ENCODE results near the gene BRD9.
"Not testable (repeated sequence)": the region's sequence is repeated elsewhere in the genome, so short reads cannot be mapped to it uniquely, and the experiment has no call there.

Gene BRD9

DNA sequence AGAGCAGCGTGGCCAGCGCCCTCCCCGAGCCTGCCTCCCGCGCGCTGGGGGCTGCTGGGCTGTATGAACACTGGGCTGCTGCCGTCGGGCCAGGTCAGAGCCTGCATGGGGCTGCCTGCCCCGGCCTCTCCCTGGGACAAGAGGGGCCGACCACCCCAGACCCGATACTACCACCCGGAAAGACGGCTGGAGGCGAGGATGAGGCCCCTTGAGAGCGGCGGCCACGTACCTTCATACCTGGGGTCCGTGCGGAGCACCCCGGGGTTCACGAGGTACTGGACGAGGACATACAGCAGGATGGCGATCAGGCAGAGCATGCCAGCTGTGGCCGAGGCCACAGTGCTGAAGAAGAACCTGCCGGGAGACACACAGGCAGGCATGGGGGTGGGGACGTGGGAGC is 49.2 kb downstream of the BRD9 start:
- not testable (repeated sequence) for DNase-seq

DNA sequence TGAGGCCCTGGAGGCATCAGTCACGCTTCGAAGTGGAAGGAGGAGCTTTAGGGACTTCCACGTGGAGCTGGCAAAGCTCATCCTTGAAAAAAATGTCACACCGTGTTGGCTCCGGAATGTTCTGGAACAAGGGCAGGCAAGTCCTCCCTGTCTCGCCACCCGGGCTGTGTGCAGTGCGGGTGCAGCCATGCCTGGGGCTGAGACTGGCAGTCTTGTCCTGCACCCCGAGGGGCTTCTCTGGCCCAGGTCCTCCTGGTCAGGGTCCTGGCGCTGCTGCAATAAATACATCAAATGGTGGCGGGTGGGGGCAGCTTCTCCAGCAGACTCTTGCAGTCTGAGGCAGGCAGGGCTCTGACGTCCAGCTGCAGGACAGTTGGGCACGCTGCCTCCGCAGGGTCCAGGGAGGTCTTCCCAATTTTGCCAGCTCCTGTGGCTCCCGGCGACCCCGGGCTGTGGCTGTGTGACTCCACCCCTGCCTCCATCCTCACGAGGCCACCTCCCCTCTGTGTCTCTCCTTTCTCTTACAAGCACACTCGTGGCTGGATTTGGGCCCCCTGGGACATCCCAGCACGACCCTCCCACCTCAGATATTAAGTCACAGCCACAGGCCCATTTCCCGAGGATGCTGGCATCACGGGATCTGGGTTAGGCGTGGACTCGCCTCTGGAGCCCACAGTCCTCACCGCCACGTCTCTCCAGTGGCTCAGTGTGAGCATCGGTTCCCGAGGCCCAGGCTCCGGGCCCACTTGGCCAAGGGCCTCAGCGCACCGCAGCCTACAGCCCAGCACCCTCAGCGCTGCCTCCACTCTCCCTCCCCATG is 50.0 kb downstream of the BRD9 start:
- DNase-seq, result not testable (repeated sequence)

DNA sequence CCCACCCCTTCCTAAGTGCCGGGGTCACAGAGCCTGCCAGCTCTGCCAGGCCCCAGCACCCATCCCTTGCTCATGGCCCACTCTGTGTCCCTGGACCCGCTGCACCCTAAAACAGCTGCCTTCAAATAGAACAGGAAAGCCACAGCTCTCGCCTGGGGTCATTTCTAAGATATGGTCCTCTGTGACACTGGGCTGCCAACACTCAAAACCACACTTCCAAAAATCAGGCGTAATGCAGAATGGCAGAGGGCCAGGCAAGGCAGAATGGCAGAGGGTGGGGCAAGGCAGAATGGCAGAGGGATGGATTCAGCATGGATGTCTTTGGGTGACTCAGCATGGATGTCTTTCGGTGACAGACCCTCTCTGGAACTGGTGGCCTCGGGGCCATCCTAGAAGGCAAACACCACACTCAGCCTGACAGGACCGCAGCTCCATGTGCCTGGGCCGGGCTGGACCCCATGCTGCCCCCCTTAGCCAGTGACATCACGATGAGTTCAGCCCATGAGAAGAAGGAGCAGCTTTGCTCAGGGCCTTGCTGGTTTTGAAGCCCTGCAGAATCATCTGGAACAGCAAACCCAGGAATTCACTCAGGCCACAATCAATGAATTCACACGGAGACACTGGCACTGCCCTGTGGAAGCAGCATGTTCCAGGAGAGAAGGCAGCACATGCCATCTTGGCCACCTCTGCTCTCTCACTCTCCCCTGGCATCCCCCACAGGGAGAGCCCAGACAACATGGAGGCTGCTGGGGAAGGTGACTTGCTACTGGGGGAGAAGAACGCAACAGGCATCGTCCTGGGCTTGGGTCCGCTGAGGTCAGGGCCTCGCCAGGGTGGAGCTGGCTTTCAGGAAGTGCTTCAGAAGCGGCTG is 50.8 kb downstream of the BRD9 start:
- not testable (repeated sequence) for DNase-seq

DNA sequence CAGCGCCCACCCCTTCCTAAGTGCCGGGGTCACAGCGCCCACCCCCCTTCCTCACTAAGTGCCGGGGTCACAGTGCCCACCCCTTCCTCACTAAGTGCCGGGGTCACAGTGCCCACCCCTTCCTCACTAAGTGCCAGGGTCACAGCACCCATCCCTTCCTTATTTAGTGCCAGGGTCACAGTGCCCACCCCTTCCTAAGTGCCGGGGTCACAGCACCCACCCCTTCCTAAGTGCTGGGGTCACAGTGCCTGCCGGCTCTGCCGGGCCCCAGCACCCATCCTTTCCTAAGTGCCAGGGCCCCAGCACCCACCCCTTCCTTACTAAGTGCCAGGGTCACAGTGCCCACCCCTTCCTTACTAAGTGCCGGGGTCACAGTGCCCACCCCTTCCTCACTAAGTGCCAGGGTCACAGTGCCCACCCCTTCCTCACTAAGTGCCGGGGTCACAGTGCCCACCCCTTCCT is 51.6 kb downstream of the BRD9 start:
- DNase-seq, result not testable (repeated sequence)

DNA sequence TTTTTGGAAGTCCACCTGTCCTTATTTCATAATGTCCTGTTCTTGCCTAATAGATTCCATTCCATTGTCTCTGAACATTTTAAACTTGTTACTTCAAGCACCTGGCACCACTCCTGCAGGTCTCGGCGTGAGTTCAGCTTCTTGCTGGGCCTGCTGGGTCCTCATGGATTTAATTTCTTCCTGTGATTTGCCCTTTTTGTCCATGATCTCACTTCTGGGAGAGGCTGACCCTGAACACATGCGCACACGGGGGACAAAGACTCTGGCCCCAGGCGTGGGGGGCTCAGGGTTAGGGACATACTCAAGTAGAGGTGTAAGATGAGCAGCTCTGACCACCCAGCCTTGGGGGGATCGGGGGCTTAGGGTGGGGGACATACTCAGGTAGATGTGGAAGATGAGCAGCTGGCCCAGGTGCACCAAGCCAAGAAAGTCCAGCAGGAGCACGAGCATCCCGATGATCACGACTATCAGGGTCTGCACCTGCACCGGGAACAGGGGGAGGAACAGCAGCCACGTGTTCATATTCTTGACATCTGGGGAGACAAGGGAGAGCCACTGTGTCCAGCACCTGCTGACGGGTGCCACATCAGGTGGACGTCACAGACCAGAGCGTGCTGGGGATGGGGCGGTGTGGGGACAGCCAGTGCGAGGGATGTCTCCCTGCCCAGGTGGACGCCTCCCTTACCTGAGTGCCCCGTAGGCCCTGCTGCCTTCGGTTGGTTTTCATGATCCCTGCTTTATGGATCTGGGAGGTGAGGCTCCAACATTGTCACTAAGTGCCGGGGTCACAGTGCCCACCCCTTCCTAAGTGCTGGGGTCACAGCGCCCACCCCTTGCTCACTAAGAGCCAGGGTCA is 52.3 kb downstream of the BRD9 start:
- DNase-seq, result not testable (repeated sequence)

DNA sequence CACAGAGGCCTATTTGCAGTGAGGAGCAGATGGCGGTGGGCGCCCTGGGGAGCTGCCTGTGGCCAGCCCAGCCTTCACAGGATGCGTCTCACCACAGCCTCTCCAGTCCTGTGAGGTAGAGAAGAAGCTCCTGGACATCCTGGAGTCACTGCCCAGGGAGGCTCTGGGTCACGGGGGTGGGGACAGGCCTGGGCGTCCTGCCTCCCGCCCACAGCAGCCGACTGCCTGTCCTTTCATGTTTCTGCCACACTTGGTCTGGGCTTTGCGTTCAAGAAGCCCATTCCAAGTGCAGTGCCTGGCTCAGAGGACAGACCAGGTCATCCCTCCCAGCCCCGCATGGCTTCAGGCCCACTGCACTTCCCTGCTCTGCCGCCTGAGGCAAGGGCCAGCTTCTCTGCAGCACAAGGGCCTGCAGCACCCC is 54.2 kb downstream of the BRD9 start:
- DNase-seq, result not testable (repeated sequence)

DNA sequence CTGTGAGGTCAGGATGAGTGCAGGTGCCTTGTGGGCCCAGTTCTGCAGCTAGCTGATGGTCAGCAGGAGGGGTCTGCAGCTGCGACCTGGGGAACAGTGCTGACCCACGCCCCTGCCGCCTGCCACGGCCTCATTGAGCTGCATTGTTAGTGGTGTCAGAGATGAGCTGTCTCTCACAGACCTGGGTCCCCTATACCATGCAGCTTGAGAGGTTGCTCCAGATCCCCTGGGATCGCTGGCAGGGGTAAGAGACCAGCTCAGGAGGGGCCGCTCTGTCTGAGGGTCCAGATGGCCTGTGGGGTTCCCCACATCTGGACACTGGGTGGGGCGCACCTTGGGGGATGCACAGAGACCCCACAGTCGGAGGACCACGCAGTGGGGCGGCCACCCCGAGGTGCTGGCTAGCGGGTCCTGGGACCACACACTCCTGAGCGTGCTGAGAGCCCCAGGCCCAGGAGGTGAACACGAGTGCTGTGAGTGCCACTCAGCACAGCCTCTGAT is 54.9 kb downstream of the BRD9 start:
- DNase-seq, result not testable (repeated sequence)

DNA sequence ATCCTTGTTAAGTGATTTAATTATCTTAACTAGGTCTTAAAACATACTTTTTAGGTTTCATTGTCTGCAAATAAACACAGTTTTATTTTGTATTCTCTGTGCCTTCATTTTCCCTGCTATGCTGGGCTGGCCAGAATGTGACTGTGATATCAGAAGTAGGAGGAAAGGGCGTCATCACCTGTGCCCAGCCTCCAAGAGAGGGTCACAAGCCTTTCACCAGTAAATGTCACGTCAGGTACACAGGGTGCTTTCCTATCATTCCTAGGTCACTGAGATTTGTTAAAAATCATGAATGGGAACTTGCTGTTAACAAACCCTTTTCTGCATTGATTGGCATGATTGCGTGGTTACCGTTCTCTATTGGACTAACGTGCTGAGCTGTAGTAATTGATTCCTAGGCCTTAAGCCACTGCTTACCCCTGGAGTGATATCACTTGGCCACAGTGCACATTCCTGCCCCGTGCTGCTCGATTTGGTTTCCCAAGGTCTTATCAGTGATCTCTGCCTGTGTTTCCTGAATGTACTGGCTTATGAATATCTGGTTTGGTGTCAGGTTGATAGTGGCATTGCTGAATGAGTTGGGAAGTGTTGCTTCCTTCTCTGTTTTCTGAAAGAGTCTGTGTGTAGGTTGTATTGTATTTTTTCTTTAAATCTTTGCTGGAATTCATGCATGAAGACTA is 56.5 kb downstream of the BRD9 start:
- DNase-seq, result not testable (repeated sequence)

DNA sequence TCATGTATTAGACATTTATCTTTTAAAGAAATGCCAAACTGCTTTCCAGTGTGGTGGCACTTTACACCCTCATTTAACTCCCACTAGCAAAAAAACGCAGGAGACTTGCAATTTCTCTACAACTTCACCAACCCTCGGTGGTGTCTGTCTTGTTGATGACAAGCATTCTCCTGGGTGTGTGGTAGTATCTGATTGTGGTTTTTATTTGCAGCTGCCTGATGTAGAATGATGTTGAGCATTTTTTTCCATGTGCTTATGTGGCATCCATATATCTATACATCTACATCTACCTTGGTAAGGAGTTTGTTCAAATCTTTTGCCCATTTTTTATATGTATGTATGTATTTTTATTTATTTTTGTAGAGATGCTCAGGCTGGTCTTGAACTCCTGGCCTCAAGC is 58.6 kb downstream of the BRD9 start:
- DNase-seq, result not testable (repeated sequence)

DNA sequence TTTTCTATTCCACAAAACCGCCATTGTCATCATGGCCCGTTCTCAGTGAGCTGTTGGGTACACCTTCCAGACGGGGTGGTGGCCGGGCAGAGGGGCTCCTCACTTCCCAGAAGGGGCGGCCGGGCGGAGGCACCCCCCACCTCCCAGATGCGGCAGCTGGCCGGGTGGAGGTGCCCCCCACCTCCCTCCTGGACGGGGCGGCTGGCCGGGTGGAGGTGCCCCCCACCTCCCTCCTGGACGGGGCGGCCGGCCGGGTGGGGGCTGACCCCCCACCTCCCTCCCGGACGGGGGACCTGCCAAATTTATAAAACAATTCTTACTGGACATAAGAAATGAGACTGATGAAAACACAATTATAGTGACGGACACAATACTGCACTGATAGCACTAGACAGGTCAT is 64.4 kb downstream of the BRD9 start:
- DNase-seq, result not testable (repeated sequence)

DNA sequence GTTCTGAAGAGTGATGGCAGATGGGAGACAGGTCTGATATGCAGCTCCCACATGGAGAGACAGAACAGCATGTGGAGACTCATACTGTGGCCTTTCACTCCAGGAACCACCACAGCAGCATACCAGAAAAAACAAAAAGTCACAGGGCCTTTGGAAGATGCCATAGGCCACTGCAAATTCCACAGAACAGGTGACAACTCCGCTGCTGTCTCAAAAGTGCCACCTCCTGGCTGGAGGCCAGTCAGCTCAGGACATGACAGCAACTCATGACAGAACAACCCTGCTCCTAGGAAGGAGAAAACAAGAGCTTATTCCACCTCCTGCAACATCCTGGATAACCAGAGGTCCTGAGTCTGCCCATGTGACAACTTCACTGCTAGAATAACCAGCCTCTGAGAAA is 67.1 kb downstream of the BRD9 start:
- DNase-seq, result not testable (repeated sequence)

DNA sequence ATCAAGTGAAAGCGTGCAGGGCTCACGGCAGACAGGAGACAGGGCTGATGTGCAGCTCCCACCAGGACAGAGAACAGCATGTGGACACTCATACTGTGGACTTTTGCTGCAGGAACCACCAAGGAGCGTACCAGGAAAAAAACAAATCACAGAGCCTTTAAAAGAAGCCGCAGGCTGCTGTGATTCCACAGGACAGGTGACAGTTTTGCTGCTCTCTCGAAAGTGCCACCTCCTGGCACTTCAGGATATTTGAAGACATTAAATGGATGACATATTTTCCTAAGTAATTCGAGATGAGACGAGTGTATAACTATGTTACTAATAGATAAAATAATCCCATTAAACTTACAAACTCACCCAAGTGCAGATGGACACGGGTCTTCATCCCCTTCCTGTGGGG is 71.1 kb downstream of the BRD9 start:
- DNase-seq, result no peak

DNA sequence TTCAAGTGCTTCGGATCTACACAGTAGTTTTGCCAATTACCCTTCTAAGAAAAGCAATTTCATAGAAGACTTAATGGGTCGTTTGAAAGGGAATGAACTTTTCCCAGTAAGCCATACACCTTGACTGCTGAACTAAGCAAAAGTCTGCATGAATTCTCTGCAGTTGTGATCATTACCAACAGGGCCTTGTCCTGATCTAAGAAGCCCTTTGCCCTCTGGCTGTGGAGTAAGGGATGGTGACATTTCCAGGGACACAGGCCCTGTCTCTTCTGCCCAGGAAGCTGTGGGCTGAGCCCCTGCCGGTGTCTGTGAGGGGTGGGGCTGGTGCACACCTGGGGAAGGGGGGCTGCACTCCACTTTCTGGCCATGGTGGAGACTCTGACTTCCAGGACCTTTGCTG is 72.4 kb downstream of the BRD9 start:
- DNase-seq, result no peak

DNA sequence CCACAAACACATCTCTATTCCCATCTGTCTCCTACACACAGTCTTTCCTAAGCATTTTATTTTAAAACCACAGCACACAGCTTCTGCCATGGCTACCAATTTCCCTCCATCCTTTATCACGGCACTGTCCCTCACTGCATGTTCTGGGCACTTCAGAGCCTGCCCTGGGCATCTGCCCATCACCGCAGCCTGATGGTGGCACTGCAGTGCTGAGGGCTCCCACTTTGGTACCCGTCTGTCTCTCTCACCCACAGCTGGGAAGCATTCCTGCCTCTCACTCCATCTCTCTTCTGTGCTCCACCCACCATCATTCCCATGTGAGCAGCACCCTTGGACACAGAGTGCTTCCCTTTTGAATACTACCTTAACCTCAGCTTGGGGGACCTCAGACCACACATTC is 73.5 kb downstream of the BRD9 start:
- no peak for DNase-seq

DNA sequence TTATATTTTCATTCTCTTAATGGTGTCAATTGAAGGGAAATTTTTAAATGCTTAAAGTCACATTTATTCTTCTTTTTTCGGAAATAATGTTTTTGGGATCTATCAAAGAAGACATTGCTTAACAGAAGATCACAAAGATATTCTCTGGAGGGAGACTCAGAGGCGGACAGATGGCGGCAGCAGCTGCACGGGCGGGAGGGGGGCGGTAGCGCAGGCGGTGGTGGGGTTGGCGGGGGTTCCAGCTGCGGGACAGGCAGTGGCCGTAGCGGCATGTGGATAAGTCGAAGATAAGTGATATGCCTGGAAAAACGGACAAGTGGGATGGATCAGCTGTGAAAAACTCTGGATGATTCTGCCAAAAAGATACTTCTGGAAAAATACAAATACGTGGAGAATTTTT is 76.4 kb downstream of the BRD9 start:
- no peak for DNase-seq

DNA sequence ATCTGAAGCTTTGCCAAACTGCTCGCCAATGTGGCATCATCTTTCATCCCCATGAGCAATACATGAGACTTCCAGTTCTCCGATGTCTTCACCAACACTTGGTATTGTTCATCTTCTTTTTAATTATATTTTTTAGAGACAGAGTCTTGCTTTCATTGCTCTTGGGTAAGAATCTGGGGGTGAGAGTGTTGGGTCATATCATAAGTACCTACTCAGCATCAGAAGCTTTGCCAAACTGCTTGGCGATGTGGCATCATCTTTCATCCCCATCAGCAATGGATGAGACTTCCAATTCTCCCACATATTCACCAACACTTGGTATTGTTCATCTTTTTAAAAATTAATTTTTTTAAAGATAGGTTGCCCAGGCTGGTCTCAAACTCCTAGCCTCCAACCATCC is 77.2 kb downstream of the BRD9 start:
- DNase-seq, result no peak

Data from NCI-H187 (cell line).